Measurements from ENCODE around the gene BMPR1B. TPM values are rescaled to one million over a fixed set of nuclear protein-coding genes. Genes with fewer than 3 reads are reported as not detected.

The BMPR1B gene
- total and polyA plus RNA-seq, 2 of the 4 experiments (the other 2 are of a cell fraction), result 0.24 to 0.90 TPM

DNA sequence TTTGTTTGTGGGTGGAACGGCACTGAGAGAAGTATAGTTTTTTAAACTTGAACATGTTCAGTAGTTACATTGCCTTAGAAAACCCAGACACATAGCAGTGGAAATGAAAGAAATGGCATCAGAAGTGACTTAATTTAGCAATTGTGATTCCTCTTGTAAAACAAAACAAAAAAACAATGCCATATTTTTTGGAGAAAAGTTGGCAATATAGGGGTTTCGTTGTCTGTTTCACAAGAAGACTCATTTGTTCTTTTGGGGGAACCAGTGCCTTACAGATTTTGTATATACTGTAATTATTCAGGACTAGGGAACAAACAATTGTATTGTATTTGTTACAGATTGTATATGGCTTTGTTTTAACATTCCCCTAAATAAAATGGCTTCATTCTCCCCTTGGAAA, 400.3 kb downstream of the BMPR1B start:
- H3K4me3 ChIP-seq (ENCODE audit: insufficient read depth, low read depth, low read length), result no peak overlapping the region
- H3K4ac ChIP-seq (ENCODE audit: low read depth, low read length), result no peak overlapping the region
- H3K27me3 ChIP-seq (ENCODE audit: control insufficient read depth, insufficient read depth, low read length), result no peaks in the 10 kb centered on the region; the same call in 1 of the 2 replicates
- H3K23ac ChIP-seq (ENCODE audit: low read depth, low read length), result no peak overlapping the region
- H4K5ac ChIP-seq (ENCODE audit: low read depth, low read length), result no peak overlapping the region
- no peaks in the 10 kb centered on the region for H3K9me1 ChIP-seq (ENCODE audit: insufficient read depth, low read length)
- H2AFZ ChIP-seq (replicated peaks; ENCODE audit: low read length, poor library complexity), result no peak overlapping the region
- TF ChIP-seq CHD1 (IDR thresholded peaks at IDR 0.05; ENCODE audit: low read depth, low read length), result no peak
- TF ChIP-seq, protein P1, sequence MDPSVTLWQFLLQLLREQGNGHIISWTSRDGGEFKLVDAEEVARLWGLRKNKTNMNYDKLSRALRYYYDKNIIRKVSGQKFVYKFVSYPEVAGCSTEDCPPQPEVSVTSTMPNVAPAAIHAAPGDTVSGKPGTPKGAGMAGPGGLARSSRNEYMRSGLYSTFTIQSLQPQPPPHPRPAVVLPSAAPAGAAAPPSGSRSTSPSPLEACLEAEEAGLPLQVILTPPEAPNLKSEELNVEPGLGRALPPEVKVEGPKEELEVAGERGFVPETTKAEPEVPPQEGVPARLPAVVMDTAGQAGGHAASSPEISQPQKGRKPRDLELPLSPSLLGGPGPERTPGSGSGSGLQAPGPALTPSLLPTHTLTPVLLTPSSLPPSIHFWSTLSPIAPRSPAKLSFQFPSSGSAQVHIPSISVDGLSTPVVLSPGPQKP (IDR thresholded peaks at IDR 0.05; ENCODE audit: borderline replicate concordance, low read depth, low read length), result no peak
- no peak for TF ChIP-seq RFX5 (IDR thresholded peaks at IDR 0.05; ENCODE audit: low read depth, low read length)
- TF ChIP-seq NFE2L2 (IDR thresholded peaks at IDR 0.05; ENCODE audit: low read depth, low read length), result no peak
- TF ChIP-seq RAD21 (IDR thresholded peaks at IDR 0.05; ENCODE audit: low read length), result no peak
- TF ChIP-seq RCOR1 (IDR thresholded peaks at IDR 0.05; ENCODE audit: insufficient replicate concordance, low read length), result no peak
- no peak for TF ChIP-seq MAFK (IDR thresholded peaks at IDR 0.05; ENCODE audit: low read depth, low read length)
- TF ChIP-seq SMC3 (IDR thresholded peaks at IDR 0.05; ENCODE audit: low read depth, low read length), result no peak
- TF ChIP-seq, protein P2, sequence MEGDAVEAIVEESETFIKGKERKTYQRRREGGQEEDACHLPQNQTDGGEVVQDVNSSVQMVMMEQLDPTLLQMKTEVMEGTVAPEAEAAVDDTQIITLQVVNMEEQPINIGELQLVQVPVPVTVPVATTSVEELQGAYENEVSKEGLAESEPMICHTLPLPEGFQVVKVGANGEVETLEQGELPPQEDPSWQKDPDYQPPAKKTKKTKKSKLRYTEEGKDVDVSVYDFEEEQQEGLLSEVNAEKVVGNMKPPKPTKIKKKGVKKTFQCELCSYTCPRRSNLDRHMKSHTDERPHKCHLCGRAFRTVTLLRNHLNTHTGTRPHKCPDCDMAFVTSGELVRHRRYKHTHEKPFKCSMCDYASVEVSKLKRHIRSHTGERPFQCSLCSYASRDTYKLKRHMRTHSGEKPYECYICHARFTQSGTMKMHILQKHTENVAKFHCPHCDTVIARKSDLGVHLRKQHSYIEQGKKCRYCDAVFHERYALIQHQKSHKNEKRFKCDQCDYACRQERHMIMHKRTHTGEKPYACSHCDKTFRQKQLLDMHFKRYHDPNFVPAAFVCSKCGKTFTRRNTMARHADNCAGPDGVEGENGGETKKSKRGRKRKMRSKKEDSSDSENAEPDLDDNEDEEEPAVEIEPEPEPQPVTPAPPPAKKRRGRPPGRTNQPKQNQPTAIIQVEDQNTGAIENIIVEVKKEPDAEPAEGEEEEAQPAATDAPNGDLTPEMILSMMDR (conservative IDR thresholded peaks at IDR 0.05; ENCODE audit: low read depth, low read length), result no peak
- TF ChIP-seq MXI1 (IDR thresholded peaks at IDR 0.05; ENCODE audit: borderline replicate concordance, low read depth, low read length), result no peak
- no peak for TF ChIP-seq POLR2A (IDR thresholded peaks at IDR 0.05; ENCODE audit: low read depth, low read length)
- TF ChIP-seq BHLHE40 (IDR thresholded peaks at IDR 0.05; ENCODE audit: low read depth, low read length), result no peak
- no peaks in the 10 kb centered on the region for H3K79me1 ChIP-seq (ENCODE audit: low read depth in 1 of 2, low read length in 2 of 2)
- no TSS peak for BruUV-seq (replicated peaks)
- no peak overlapping the region for H2BK120ac ChIP-seq (ENCODE audit: low read depth, low read length)
- H4K91ac ChIP-seq (ENCODE audit: insufficient read depth, low read depth, low read length), result no peak overlapping the region
- dilution Hi-C loops (cut with HindIII; ENCODE audit: low sequenced_read_pairs, unreplicated experiment) (no loop called here), in situ Hi-C loops (cut with MboI; ENCODE audit: low sequenced_read_pairs) (no loop called here), intact Hi-C loops (cut with micrococcal nuclease) (no loop called here)
- H2BK15ac ChIP-seq (ENCODE audit: low read depth, low read length), result no peak overlapping the region
- H3K4me2 ChIP-seq (ENCODE audit: low read depth, low read length), result no peak overlapping the region
- no peak overlapping the region for H2BK20ac ChIP-seq (ENCODE audit: low read depth, low read length)
- ChIA-PET CTCF (interaction anchor here (0.6 kb wide), 1 partner anchor 22 kb away, joined by 3 read pairs; no protein-coding TSS in a partner anchor), POLR2A (ENCODE audit: unreplicated experiment) (no interaction called here)
- H3K9me3 ChIP-seq (ENCODE audit: control insufficient read depth, insufficient read depth, low read length), result no peaks in the 10 kb centered on the region
- no peak overlapping the region for H2AK5ac ChIP-seq (ENCODE audit: low read depth, low read length)
- H3K14ac ChIP-seq (replicated peaks; ENCODE audit: low read depth, low read length), result no peak overlapping the region
- DNase-seq, result no peak
- H4K20me1 ChIP-seq (ENCODE audit: insufficient read depth, low read length), result no peaks in the 10 kb centered on the region
- H3K27ac ChIP-seq (ENCODE audit: insufficient read depth, low read length), result no peak overlapping the region
- ATAC-seq (ENCODE audit: low read depth), result no peak
- no peak overlapping the region for H3K9ac ChIP-seq (ENCODE audit: low read depth, low read length)
- no CpG with 5 or more reads among the region's 2 CpGs for WGBS, 2 experiments (ENCODE audit: extremely low coverage in 2 of 2, insufficient read length in 1 of 2)
- H3K18ac ChIP-seq (ENCODE audit: low read depth, low read length), result no peak overlapping the region
- no peaks in the 10 kb centered on the region for H3K4me1 ChIP-seq (ENCODE audit: control insufficient read depth, insufficient read depth, low read length)
- no peak overlapping the region for H2BK5ac ChIP-seq (ENCODE audit: low read depth, low read length, poor library complexity, severe bottlenecking)
- no peak overlapping the region for H3K56ac ChIP-seq (ENCODE audit: extremely low read depth, insufficient read depth, low read length)
- H2AK9ac ChIP-seq (replicated peaks; ENCODE audit: low read depth, low read length, poor library complexity), result no peak overlapping the region
- H4K8ac ChIP-seq (ENCODE audit: low read depth in 2 of 2, low read length in 2 of 2), result no peak overlapping the region
- no peaks in the 10 kb centered on the region for H3K36me3 ChIP-seq (ENCODE audit: control insufficient read depth, insufficient read depth, low read length)

Data from IMR-90 (cell line).